NCI-H446 treated with DMSO at 0.1 percent for 48 hours (cell line): ENCODE data around the gene ATP5F1E.
"Not testable (repeated sequence)": the region's sequence is repeated elsewhere in the genome, so short reads cannot be mapped to it uniquely, and the experiment has no call there.

Experiments
- DNase-seq: peaks from one replicate; lab custom pipeline; 2025; lab: John Stamatoyannopoulos, UW

Gene ATP5F1E

DNA sequence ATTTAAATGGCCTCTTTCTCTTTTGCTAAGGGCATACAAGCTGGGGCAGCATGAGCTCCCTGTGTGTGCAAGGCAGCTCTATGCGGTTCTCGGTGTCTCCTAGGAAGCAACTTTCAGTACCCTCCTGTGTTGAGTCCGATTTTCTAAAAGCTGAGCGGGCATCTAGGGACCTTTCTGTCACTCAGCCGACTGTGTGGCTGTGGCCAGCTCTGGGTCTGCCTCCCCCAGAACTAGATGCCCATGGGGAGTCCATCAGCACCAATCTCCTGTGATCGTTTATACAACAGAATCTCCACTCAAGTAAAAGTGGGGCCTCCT lies 43.6 kb downstream of the ATP5F1E start:
- no peak for DNase-seq

DNA sequence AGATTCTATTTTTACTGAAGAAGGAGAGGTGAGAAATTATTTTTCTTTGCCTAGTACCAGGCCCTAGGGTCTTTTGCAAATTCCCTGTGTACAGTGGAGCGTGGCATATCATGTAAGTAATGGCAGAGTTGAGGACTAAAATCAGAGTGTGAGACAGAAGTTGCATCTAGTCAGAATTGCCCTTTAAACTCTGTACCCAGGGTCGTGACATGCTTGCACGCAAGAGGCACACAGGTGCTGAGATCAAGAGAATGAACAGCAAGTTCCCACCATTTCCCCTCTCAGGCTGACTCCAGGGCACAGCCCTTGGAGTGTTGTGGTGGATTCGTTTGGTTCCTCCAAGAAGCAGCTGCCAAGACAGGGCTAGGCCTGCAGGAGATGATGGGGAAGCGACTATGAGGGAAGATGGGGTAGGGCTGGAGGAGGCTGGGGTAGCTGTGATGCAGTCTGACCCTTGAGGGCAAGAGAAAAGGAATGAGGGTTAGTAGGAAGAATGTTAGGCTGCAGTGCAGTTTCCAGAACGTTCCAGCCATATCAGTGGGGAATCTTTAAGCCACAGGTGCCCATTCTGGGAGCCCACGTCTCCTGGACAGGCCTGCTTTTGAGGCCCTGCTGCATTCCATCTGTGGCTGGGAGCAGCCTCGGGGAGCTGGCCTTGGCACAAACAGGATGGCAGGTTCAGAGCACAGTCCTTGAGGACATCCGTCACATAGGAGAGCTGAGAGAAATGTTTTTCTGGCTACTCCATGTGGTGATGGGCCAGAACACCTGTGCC lies 44.2 kb downstream of the ATP5F1E start:
- DNase-seq = no peak

DNA sequence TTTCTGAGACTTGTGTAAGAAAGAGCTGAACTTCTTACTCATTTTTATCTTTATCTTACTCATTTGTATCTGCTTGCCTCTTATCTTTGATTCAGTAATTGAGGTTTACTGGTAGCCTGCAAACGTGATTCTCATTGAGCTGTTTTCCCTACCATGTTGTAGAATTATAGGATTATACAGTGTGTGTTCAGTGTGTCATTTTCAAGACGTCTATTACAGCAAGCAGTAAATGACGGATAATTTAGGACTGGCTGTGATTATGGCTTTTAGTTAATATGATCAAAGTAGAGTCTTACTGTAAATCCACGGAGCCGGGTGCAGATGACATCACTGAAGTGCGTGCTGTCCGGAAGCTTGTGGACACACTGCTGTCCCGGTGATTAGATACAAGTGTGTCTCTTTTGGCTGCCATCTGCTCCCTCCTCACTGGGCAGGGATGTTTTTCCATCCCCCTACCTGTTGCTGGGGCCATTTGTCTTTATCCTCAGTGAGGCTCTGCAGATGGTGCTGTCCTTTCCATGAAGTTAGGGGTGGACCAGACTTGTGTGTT lies 45.1 kb downstream of the ATP5F1E start:
- DNase-seq = no peak

DNA sequence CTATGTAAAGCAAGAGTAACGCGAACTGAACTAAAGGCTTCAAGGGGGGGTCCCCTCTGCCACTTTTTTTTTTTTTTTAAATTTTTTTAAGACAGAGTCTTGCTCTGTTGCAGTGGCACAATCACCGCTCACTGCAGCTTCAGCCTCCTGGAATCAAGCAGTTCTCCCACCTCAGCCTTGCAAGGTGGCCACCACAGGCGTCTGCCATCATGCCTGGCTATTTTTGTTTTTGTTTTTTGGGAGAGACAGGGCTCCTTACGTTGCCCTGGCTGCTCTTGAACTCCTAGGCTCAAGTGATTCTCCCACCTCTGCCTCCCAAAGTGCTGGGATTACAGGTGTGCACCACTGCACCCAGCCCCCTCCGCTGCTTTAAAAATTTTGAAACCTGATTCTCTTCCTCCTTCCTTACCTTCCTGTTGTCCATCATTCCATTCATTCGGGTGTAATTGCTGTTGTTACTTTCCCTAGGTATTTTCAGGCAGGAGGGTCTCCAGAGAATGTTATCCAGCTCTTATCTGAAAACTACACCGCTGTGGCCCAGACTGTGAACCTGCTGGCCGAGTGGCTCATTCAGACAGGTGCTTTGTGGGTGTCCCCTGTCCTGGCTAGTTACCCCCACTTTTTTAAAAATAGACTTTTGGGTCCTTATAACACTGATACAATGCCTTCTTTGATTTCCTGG lies 45.7 kb downstream of the ATP5F1E start:
- DNase-seq = no peak

DNA sequence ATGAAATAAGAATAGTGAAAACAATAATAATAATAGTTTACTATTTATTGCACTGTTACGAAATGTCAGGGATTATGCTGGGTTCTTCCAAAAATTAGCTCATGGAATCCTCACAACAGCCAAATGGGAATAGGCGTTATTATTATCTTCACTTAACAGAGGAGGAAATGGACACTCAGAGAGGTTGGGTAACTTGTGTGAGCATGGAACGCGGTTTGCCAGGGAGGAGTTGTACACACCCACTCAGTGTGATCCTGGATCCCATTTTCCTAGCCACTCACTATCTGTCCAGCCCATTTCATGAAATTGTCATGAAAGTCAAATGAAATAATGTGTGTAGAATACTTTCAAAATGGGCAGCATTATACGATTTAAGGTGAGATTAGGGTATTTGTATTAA lies 46.5 kb downstream of the ATP5F1E start:
- DNase-seq = no peak

DNA sequence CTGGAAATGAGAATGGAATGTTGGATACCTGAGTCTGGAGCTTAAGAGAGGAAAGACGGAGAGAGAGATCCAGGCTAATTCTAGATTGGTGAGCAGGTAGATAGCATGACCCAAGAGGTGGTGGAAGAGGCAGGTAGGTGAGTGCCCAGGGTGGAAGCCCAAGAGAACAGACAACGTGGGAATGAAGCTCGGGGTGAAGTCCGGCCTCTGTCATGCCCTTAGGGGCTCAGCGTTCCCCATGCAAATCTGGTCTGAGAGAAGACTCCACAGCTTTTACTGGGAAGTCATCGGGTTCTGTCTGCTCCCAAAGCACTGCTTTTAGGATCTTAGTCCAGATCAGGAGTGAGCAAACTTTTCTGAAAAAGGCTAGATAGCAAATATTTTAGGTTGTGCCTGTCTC lies 47.4 kb downstream of the ATP5F1E start:
- no peak for DNase-seq

DNA sequence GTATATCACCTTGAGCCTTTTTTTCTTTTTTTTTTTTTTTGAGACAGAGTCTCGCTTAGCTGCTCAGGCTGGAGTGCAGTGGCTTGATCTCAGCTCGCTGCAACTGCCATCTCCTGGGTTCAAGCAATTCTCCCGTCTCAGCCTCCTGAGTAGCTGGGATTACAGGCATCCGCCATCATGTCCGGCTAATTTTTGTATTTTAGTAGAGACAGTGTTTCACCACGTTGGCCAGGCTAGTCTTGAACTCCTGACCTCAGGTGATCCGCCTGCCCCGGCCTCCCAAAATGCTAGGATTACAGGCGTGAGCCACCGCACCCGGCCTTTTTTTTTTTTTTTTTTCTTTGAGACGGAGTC lies 49.0 kb downstream of the ATP5F1E start:
- DNase-seq = not testable (repeated sequence)

DNA sequence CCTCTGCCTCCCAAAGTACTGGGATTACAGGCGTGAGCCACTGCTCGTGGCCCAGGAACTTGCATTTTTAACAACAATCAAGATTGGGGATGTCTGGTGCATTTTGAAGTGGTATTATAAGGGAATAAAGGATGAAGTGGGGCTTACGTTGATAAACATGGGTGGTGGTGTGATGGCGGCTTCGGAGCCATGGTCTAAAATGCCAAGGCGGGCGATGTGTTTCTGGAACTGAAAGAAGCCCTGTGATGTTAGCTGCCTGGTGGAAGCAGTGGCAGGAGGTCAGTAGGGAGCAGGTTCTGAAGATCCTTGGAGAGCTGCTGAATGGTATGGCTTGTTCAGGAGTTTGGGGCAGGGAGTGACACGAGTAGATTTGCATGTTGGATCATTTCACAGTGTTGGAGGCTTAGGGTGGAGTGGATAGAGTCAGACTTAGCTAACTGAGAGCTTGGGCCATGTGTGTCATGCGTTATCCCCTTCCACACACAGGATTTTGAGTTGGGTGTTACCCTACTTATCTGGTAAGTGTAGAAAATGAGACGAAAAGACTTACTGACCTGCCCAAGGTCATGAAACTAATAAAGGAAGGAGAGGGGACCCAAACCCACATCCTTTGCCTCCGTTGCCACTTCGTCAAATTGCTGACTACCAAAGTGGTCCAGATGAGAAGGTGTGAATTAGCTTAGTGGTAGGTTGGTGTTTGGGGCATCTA lies 49.6 kb downstream of the ATP5F1E start:
- no peak for DNase-seq

DNA sequence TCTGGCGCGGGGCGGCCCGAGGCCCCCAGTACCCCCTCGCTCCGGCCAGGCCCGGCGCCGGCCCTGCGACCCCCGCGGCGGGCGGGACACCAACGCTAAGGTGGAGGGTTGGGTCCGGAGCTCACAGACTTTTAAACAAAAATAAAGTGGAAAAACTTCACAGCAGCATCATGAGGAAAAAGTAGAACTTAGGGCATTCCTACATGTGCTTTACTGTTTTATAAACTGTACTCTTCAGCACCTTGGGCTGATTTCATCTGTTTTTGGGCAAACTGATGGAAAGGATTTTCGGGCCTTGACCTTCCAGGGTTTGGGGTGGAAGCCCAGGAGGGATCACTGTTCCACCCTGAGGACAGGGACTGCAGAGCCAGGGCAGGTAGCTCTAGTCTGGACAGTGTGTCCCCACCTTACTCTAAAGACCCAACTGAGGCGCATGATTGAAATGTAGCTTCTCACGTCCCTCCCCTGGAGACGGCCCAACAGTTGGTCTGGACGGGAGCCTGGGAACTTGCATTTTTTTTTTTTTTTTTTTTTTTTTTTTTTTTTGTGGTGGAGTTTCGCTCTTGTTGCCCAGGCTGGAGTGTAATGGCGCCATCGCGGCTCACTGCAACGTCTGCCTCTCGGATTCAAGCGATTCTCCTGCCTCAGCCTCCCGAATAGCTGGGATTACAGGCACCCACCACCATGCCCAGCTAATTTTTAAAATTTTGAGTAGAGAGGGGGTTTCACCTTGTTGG lies 50.3 kb downstream of the ATP5F1E start:
- DNase-seq = no peak

DNA sequence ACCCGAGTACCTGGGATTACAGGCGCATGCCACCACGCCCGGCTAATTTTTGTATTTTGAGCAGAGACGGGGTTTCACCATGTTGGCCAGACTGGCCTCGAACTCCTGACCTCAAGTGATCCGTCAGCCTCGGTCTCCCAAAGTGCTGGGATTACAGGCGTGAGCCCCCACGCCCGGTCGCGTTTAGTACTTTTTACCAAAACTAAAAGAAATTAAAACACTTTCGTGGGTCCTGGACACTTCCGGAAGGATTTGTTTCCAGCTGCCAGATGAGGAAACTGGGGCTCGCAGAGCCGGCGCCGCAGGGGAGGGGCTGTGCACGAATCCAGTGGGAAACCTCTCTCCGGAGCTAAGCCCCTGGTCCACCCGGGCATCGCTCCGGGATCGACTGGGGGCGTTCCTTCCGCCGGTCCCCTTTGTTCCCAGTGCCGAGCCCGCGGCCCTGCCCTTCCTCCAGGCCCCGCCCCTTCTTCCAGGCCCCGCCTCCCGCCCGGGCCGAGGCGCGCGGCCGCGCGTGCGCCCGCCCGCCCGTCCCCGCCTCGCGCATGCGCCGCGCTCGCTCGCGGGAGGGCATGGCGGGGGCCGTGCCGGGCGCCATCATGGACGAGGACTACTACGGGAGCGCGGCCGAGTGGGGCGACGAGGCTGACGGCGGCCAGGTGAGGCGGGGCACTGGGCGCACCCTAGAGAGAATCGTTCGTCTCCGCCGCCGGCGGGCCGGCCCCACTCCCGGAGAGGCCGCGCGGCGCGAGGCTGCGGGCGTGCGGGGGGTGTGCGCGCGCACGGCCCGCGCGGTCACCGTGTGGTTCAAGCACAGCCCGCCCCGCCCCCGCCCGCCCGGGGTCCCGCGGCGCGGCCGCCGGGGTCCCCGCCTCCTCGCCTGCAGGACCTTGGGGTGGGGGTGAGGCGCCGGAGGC lies 51.2 kb downstream of the ATP5F1E start, which contains the start of gene NELFCD:
TSS of gene NELFCD (plus strand) at position 546 of the 917 bp plus-strand sequence. CDS start at position 600, 54 bp downstream.
- peak; percentile 74 for DNase-seq

DNA sequence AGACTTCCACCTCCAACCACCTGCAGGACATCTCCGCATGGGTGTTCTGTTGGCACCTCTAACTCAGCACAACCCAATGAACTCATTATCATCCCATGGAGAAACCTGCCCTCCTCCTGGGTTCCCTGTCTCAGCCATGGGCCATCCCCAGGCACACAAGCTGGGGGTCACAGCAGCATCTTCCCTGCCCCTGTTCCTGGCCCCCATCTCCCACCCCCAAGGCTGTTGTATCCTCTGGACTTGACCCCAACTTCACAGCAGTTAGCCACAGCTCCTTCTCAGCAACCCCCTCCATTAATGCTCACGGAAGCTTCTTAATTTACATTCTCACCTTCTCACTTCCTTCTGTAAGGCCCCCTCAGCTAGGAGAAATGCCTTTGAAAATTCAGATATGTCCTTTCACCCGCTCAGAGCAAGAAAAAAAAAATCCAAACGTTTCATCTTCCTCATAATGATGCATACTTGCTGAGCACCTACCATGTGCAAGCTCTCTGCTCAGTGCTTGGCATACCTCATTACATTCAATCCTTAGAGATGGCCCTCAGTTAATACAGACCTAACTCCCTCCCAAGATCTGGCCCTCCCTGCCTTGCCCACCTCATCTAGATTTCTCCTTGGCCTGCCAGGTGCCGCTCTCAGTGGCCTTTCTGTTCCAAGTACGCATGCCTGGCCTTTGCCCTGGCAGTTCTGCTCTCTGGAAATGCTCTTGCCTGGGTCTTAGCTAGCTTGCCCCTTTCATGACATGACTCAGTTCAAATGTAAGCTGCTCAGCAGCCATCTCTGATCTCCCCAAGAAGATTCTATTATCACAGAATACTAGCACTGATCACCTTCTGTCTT lies 53.6 kb downstream of the ATP5F1E start:
- DNase-seq = no peak

DNA sequence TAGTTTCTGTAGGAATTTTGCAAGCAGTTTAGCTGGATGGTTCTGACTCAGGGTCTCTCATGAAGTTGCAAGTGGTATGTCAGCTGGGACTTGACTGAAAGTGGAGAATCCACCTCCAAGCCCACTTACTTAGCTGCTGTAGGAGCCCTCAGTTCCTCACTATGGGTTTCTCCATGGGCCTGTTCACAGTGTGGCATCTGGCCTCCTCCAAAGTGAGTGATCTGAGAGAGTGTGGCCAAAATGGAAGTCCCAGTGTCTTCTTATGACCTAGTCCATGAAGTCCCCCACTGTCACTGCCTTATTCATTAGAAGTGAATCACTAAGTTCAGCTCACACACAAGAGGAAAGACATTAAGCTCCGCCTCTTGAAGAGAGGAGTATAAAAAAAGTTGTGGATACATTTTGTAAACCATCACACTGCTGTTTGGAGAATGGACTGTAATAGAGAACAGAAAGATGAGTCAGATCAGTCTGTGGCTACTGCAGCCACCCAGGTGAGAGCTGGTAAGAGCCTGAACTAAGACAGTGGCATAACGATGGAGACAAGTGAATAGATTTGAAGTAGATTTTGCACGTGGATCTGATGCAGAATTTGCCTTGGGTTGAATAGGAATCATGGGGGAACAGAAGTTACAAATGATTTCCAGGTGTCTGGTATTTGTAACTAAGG lies 55.9 kb downstream of the ATP5F1E start:
- DNase-seq = no peak
